Heart left ventricle (tissue), 16 donors: ENCODE data around the gene KRT86. TPM values are rescaled to one million over a fixed set of nuclear protein-coding genes. Genes with fewer than 3 reads are reported as not detected.

ENCODE experiments used
- ATAC-seq, 4 donors: fragments of 200-7000 bp; cut with Tn5 transposase; one replicate each; pipeline ENCODE4 v1.9.1; 2020 to 2022; ENCODE audit warnings: moderate library complexity in 4 of 4, mild to moderate bottlenecking in 3 of 4, moderate number of reproducible peaks in 1 of 4
- DNase-seq, 5 donors: peaks; one replicate each; pipeline ENCODE4 v3.0.0-alpha.2; 2020
- H3K27ac ChIP-seq, 12 donors: fragments of 200-600 bp; sonication (generic) in 4 of 12; one replicate each; pipeline versions ENCODE4 v1.5.0 to v1.8.0; 2016 to 2022; ENCODE audit warnings: mild to moderate bottlenecking in 2 of 12
- H3K27me3 ChIP-seq, 9 donors: fragments of 200-600 bp; sonication (generic) in 2 of 9; one replicate each; pipeline versions ENCODE4 v1.5.1 to v1.8.0; 2016 to 2022; ENCODE audit warnings: mild to moderate bottlenecking in 3 of 9
- H3K36me3 ChIP-seq, 9 donors: fragments of 200-600 bp; sonication (generic) in 2 of 9; one replicate each; pipeline versions ENCODE4 v1.5.0 to v1.8.0; 2018 to 2022; ENCODE audit warnings: mild to moderate bottlenecking in 2 of 9
- H3K4me1 ChIP-seq, 12 donors: fragments of 200-600 bp; sonication (generic) in 4 of 12; one replicate each; pipeline versions ENCODE4 v1.5.0 to v1.8.0; 2016 to 2022; ENCODE audit warnings: mild to moderate bottlenecking in 3 of 12
- H3K4me3 ChIP-seq, 12 donors: fragments of 200-600 bp; sonication (generic) in 4 of 12; one replicate each; pipeline versions ENCODE4 v1.5.0 to v1.8.0; 2017 to 2022; ENCODE audit warnings: mild to moderate bottlenecking in 9 of 12, moderate library complexity in 4 of 12
- H3K9me3 ChIP-seq, 12 donors: fragments of 200-600 bp; sonication (generic) in 4 of 12; one replicate each; pipeline versions ENCODE4 v1.5.0 to v1.8.0; 2016 to 2022; ENCODE audit warnings: mild to moderate bottlenecking in 1 of 12
- CTCF ChIP-seq, 12 donors: fragments of 200-600 bp; sonication (generic) in 4 of 12; IDR thresholded peaks; one replicate each; pipeline versions ENCODE4 v1.5.0 to v1.8.0; 2018 to 2022; ENCODE audit warnings: antibody characterized with exemption in 12 of 12, mild to moderate bottlenecking in 5 of 12
- POLR2A ChIP-seq, 2 donors: fragments of 450-650 bp; IDR thresholded peaks; one replicate each; pipeline ENCODE4 v1.6.1; 2017; ENCODE audit warnings: antibody characterized with exemption in 2 of 2, mild to moderate bottlenecking in 2 of 2, moderate library complexity in 2 of 2
- WGBS, 4 donors: extraction: QIAGEN DNeasy Blood & Tissue Kit in 2 of 4; methylation state at CpG; one replicate each; pipeline versions ENCODE4 v1.1.5 to v1.1.7; 2013 to 2018; 5-methylcytosine and 5-hydroxymethylcytosine counted together
- intact Hi-C, 10 donors: fragments of 100-400 bp; cut with DNase I; formaldehyde crosslinking; loops; one replicate each; pipeline versions ENCODE4 v1.11.1 to v1.14.2; 2022
- polyA plus RNA-seq, 2 donors: library from polyadenylated mRNA; stranded (reverse); fragments of 200-250 nt; gene quantifications; one replicate each; pipeline ENCODE4 v1.2.3, GENCODE V29; 2013
- total RNA-seq, 9 donors: library from RNA; depleted of rRNA in 2 of 9; stranded (reverse); fragments of >200 nt in 2 of 9; fragmentation: NEBNext Ultra II Directional in 3 of 9; extraction: Animal tissue kit (Norgen Biotek cat#: 25700) in 3 of 9; gene quantifications; one replicate each; pipeline versions ENCODE4 v1.1.0 to v1.2.4, GENCODE V29; 2016 to 2023
- donor health status: ischemic (EF 13 %, LVEDD 7.1; RV severe dilation, severe dysfunction).
- donor health status: healthy with polysubstance abuse.
- donor health status: DM: no; HTN: yes; CAD: no.
- donor health status: DM: no; HTN: no; CAD: no.
- donor health status: ischemic (EF 25% LVEDD 6.9; RV normal size, moderate dysfunction).
- donor health status: ischemic (EF 25% LVEDD 5.7; RV mildly dilated, moderate dysfunction).
- donor health status: healthy.
- donor health status: DM: yes; HTN: yes; CAD: no.
- donor health status: ischemic (EF 35%, LVEDD 5.7; RV mildly dilated, moderate dysfunction).
- donor health status: nonischemic (EF 11% LVEDD 7.7; RV severe dilation, severe dysfunction).
- donor health status: DM: yes; HTN: yes; CAD: no.
- donor health status: PGD.
- donor health status: ischemic (EF 29% LVEDD 5.4; RV normal size, mild dysfunction).
- donor health status: nonischemic (EF 23%, LVEDD 6.1; RV moderate dilation, normal function).

KRT86 gene
- total and polyA plus RNA-seq, 11 donors = not detected

- no peaks in the 10 kb centered on the region for H3K9me3 ChIP-seq
- TF ChIP-seq CTCF (IDR thresholded peaks at IDR 0.05) (no peak), POLR2A (IDR thresholded peaks at IDR 0.05) (no peak)
- H3K27ac ChIP-seq = peak overlapping the region in 1 of 12 donors; percentile 30
- H3K4me1 ChIP-seq = peaks cover 0 to 19% (median 0%) of the 10 kb centered on the region in 12 donors
- DNase-seq (no peak), ATAC-seq (no peak)
- intact Hi-C loops = no loop called here
- no peaks in the 10 kb centered on the region for H3K36me3 ChIP-seq
- peaks cover 0 to 48% (median 11%) of the 10 kb centered on the region in 9 donors for H3K27me3 ChIP-seq
- H3K4me3 ChIP-seq = peak overlapping the region; percentile 8 to 58 (median 45)
- 47 to 51% (median 48%) methylated on average over 13 to 15 of the region's 15 CpGs for WGBS, 4 donors
Observed at GRCh38 chr12:52308806-52309425, 34.5 kb downstream of the KRT86 start.

DNA sequence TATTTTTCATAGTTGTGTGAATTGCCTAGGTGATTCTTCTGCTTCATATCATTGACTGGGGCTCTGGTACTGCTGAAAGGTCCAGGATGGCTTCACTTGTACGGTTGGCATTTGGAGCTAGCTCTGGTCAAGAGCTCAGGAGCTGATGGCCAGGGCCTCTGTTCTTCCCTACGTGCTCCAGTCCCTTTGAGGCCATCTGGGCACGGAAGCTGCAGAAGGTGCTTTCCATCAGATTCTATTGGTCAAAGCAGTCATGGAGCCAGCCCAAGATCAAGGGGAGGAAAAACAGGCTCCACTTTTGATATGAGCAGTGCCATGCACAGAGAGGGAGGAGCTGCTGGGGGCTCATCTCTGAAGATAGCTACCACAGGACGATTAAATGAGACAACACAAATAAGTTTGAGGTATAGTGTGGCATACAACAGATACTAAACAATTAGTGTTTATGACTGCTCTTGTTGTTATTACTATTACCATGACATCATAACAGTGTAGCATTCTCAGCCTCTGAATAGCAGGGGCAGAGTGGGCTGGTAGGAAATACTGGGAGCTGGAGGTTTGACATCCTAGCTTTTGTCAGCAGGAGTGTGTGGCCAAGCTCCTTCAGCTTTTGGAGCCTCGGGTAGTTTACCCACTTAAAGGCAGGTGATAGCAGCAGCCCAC, 36.3 kb downstream of the KRT86 start:
- DNase-seq (no peak), ATAC-seq (no peak)
- peaks cover 0 to 19% (median 0%) of the 10 kb centered on the region in 12 donors for H3K4me1 ChIP-seq
- H3K9me3 ChIP-seq = no peaks in the 10 kb centered on the region
- H3K27ac ChIP-seq = no peak overlapping the region
- H3K4me3 ChIP-seq = no peak overlapping the region
- intact Hi-C loops = no loop called here
- H3K36me3 ChIP-seq = no peaks in the 10 kb centered on the region
- WGBS, 4 donors = 57 to 71% (median 67%) methylated on average over 5 of the region's 5 CpGs
- TF ChIP-seq POLR2A (IDR thresholded peaks at IDR 0.05) (no peak), CTCF (IDR thresholded peaks at IDR 0.05) (no peak)
- peaks cover 0 to 45% (median 11%) of the 10 kb centered on the region in 9 donors for H3K27me3 ChIP-seq

- TF ChIP-seq CTCF (IDR thresholded peaks at IDR 0.05) = no peak
- no peak for TF ChIP-seq POLR2A (IDR thresholded peaks at IDR 0.05)
- intact Hi-C loops = no loop called here
- Histone ChIP-seq H3K4me1 (peaks cover 0 to 19% (median 0%) of the 10 kb centered on the region in 12 donors), H3K27me3 (peaks cover 0 to 45% (median 11%) of the 10 kb centered on the region in 9 donors), H3K4me3 (no peak overlapping the region), H3K9me3 (no peaks in the 10 kb centered on the region), H3K36me3 (no peaks in the 10 kb centered on the region), H3K27ac (no peak overlapping the region)
- WGBS, 4 donors = 55 to 69% (median 64%) methylated on average over 3 of the region's 3 CpGs
- DNase-seq (no peak), ATAC-seq (no peak)
Observed at GRCh38 chr12:52311285-52311648, 36.8 kb downstream of the KRT86 start.

DNA sequence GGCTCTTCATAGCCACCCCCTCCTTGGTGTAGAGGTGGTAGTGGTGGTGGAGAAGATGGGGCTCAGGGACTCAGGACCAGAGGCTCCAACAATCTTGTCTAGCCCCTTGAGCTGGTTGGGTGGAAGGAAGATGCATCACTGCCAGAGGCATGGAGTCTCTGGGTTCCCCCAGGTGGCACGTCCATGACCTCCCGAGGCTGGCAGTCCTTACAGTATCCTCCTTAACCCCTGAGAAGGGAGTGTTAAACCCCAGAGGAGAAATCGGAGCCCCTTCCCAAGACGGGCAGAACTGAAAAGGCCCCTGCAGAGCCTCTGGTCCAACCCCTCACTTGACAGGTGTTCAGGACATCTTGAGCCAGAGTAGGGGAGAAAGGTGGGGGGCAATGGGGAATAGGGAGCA, 37.6 kb downstream of the KRT86 start:
- Histone ChIP-seq H3K27me3 (peaks cover 0 to 37% (median 11%) of the 10 kb centered on the region in 9 donors), H3K4me3 (no peak overlapping the region), H3K9me3 (no peaks in the 10 kb centered on the region), H3K27ac (no peak overlapping the region), H3K4me1 (peaks cover 0 to 19% (median 0%) of the 10 kb centered on the region in 12 donors), H3K36me3 (no peaks in the 10 kb centered on the region)
- WGBS, 4 donors = 64 to 78% (median 73%) methylated on average over 4 of the region's 4 CpGs
- ATAC-seq = no peak
- intact Hi-C loops = no loop called here
- no peak for TF ChIP-seq POLR2A (IDR thresholded peaks at IDR 0.05)
- TF ChIP-seq CTCF (IDR thresholded peaks at IDR 0.05) = no peak
- no peak for DNase-seq
